GM12873 (cell line): ENCODE results near the gene MGLL.

Source experiments
- CTCF ChIP-seq: IDR thresholded peaks from 2 replicates; pipeline ENCODE4 v1.5.1; 2012; ENCODE audit warnings: low read depth, mild to moderate bottlenecking, moderate library complexity, low read length, control low read depth; ENCODE audit not compliant: insufficient read depth; ENCODE audit errors: missing control alignments

The MGLL gene

GRCh38 chr3:127666676-127667075, 155.6 kb downstream of the MGLL start:
- TF ChIP-seq CTCF: no peak

GRCh38 chr3:127665586-127665985, 156.7 kb downstream of the MGLL start:
- TF ChIP-seq CTCF: no peak

- TF ChIP-seq CTCF: no peak
Measured at GRCh38 chr3:127665165-127665564, 157.2 kb downstream of the MGLL start.

- no peak for TF ChIP-seq CTCF
Measured at GRCh38 chr3:127663151-127663550, 159.2 kb downstream of the MGLL start.

GRCh38 chr3:127662001-127662469, 160.3 kb downstream of the MGLL start:
- TF ChIP-seq CTCF: no peak

GRCh38 chr3:127661600-127661999, 160.7 kb downstream of the MGLL start:
- no peak for TF ChIP-seq CTCF

GRCh38 chr3:127660621-127661251, 161.6 kb downstream of the MGLL start:
- TF ChIP-seq CTCF: no peak
